Osteoblast (primary cell): ENCODE results near the gene GABRB1. TPM values are rescaled to one million over a fixed set of nuclear protein-coding genes. Genes with fewer than 3 reads are reported as not detected.

Experiments used
- DNase-seq: peaks from one replicate; pipeline ENCODE4 v3.0.0; 2011; ENCODE audit warnings: low spot score, mixed read lengths; ENCODE audit not compliant: insufficient read length; ENCODE audit errors: missing footprints
- H2AFZ ChIP-seq: 2 replicates; pipeline ENCODE4 v1.6.0; 2011; ENCODE audit warnings: mild to moderate bottlenecking, low read length
- H3K27ac ChIP-seq: 2 replicates; pipeline ENCODE4 v1.5.1; 2011; ENCODE audit warnings: mild to moderate bottlenecking, low read depth, low read length, moderate library complexity
- H3K27me3 ChIP-seq: 2 replicates; pipeline ENCODE4 v1.6.0; 2012; ENCODE audit warnings: mild to moderate bottlenecking, control low read depth, inconsistent platforms, low read length, moderate library complexity; ENCODE audit not compliant: insufficient read depth
- H3K36me3 ChIP-seq: 2 replicates; pipeline ENCODE4 v1.5.1; 2011; ENCODE audit warnings: mild to moderate bottlenecking, low read length, control low read depth, moderate library complexity; ENCODE audit not compliant: insufficient read depth
- H3K4me1 ChIP-seq: 2 replicates; pipeline ENCODE4 v1.5.1; 2011; ENCODE audit warnings: mild to moderate bottlenecking, low read length, control low read depth, moderate library complexity; ENCODE audit not compliant: insufficient read depth
- H3K4me2 ChIP-seq: 2 replicates; pipeline ENCODE4 v1.6.0; 2011; ENCODE audit warnings: mild to moderate bottlenecking, low read length; ENCODE audit not compliant: insufficient read depth
- H3K4me3 ChIP-seq: fragments of 200-600 bp; sonication (generic); 3 replicates; pipeline ENCODE4 v1.5.1; 2012; ENCODE audit warnings: mild to moderate bottlenecking, low read length, inconsistent platforms; ENCODE audit not compliant: insufficient read depth
- H3K79me2 ChIP-seq: 2 replicates; pipeline ENCODE4 v1.6.0; 2012; ENCODE audit warnings: mild to moderate bottlenecking, low read length, control low read depth, inconsistent platforms; ENCODE audit not compliant: insufficient read depth
- H3K9me3 ChIP-seq: 2 replicates; pipeline ENCODE4 v1.5.1; 2011; ENCODE audit warnings: low read depth, low read length, control low read depth
- H4K20me1 ChIP-seq: 2 replicates; pipeline ENCODE4 v1.6.0; 2012; ENCODE audit warnings: mild to moderate bottlenecking, low read length, control low read depth; ENCODE audit not compliant: insufficient read depth
- total RNA-seq: library from RNA; depleted of rRNA; stranded (reverse); fragments of >200 nt; gene quantifications from 2 replicates; pipeline ENCODE4 v1.2.3, GENCODE V29; 2012
- TF ChIP-seq, protein P1 (sequence below): IDR thresholded peaks from 2 replicates; pipeline ENCODE4 v1.5.1; 2011; ENCODE audit warnings: mild to moderate bottlenecking, low read depth, low read length, moderate library complexity; ENCODE audit errors: extremely low read depth

GABRB1 gene
- total RNA-seq, 1 donor, result not detected

DNA sequence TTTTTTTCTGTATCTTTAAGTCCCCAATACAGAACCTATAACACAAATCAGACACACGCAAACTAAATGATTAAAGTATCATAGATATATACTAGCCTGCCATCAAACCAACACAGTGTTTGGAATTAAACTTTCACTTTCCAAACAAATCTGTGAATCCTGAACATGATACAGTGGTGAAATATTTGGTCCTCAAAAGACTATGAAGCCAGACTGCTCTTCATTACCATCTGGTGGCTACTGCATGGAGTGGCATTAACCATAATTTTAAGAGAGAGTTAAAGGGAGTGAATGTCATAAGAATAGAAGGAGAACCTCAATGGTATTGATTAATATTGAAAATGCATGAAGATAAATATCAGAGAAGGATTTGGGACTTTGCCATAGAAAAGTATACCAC, 28.8 kb upstream of the GABRB1 start:
- H3K36me3 ChIP-seq, result no peaks in the 10 kb centered on the region
- no peak overlapping the region for H3K27ac ChIP-seq
- H3K4me3 ChIP-seq, result no peak overlapping the region
- no peaks in the 10 kb centered on the region for H3K79me2 ChIP-seq
- no peak overlapping the region for H3K4me2 ChIP-seq
- no peaks in the 10 kb centered on the region for H4K20me1 ChIP-seq
- no peaks in the 10 kb centered on the region for H3K9me3 ChIP-seq
- H3K27me3 ChIP-seq, result no peaks in the 10 kb centered on the region
- H3K4me1 ChIP-seq, result no peaks in the 10 kb centered on the region
- DNase-seq, result peak; percentile 79
- TF ChIP-seq, protein P1, sequence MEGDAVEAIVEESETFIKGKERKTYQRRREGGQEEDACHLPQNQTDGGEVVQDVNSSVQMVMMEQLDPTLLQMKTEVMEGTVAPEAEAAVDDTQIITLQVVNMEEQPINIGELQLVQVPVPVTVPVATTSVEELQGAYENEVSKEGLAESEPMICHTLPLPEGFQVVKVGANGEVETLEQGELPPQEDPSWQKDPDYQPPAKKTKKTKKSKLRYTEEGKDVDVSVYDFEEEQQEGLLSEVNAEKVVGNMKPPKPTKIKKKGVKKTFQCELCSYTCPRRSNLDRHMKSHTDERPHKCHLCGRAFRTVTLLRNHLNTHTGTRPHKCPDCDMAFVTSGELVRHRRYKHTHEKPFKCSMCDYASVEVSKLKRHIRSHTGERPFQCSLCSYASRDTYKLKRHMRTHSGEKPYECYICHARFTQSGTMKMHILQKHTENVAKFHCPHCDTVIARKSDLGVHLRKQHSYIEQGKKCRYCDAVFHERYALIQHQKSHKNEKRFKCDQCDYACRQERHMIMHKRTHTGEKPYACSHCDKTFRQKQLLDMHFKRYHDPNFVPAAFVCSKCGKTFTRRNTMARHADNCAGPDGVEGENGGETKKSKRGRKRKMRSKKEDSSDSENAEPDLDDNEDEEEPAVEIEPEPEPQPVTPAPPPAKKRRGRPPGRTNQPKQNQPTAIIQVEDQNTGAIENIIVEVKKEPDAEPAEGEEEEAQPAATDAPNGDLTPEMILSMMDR, result peak; percentile 64
- H2AFZ ChIP-seq, result no peak overlapping the region

DNA sequence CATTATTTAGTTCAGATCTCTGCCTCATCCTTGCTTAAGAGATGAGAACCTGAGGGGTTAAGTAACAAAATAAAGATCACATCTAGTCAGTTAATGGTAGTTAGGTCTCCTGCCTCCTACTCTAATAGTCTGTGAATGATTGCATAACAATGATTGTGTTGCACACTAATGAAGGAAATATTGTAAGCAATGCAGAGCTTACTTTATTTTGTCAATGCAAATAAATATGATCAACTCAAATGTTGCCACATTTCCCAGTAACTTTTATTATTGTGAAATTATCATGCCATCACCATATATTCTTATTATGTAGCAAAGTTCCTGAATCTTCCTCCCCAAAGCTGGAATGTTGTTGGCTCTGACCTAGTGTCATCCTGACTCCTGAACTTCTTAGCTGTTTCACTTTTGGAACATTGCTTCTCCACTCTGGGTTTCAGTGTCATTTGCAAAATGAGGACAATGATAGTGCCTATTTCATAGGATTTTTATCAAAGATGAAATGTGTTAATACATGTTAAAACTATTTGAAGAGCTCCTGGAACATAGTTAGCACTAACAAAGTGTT, 20.9 kb upstream of the GABRB1 start:
- Histone ChIP-seq H2AFZ (peak overlapping the region; percentile 75), H3K27me3 (no peaks in the 10 kb centered on the region), H3K79me2 (no peaks in the 10 kb centered on the region), H3K9me3 (no peaks in the 10 kb centered on the region), H3K4me1 (no peaks in the 10 kb centered on the region), H3K27ac (no peak overlapping the region), H3K36me3 (no peaks in the 10 kb centered on the region), H3K4me3 (no peak overlapping the region), H3K4me2 (peak overlapping the region; percentile 2), H4K20me1 (no peaks in the 10 kb centered on the region)
- no peak for DNase-seq
- TF ChIP-seq, protein P1, result no peak

DNA sequence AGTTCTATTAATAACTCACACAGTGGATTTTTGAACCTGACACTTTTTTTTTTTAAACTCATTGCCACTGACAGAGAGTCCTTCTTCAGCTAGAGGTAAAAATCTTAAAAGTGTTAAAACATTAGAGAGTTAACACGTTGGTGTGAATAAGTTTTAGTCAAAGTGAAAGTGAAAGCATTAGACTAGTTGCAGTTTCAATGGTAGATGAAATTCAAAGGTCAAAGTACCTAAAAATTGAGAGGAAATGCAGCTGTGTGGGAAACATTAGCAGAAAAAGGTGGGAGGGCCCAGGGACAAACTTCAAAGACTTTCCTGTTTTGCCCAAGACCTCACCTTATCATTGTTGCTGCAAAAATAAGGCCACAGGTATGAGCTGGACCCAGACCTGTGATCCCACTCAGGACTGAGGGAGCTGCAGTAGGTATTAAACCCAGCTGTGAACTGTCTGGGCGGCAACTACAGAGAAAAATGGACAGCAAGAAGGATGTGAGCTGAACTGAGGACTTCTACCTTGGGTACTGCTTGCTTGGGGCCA, 20.4 kb upstream of the GABRB1 start:
- no peaks in the 10 kb centered on the region for H3K79me2 ChIP-seq
- TF ChIP-seq, protein P1, result no peak

DNA sequence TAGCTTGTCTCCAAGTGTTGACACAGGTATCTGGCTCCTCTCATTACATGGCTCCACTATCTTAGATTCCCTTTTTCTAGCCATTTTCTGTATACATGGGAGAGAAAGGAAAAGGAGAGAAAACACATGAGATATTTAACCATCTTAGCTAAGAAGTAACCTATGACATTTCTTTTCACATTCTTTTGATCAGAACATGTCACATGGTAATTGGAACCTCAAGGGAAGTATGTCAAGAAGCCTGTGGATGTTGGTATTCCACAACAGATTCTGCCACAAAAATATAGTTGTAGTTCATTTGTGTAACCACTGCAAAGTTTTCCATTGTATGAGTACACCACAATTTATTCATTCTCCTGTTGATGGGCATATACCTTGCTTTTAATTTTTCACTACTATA, 18.7 kb upstream of the GABRB1 start:
- no peak overlapping the region for H3K4me3 ChIP-seq
- H3K27ac ChIP-seq, result no peak overlapping the region
- H3K4me1 ChIP-seq, result peaks cover 8% of the 10 kb centered on the region
- H3K4me2 ChIP-seq, result no peak overlapping the region
- H2AFZ ChIP-seq, result no peak overlapping the region
- no peaks in the 10 kb centered on the region for H3K9me3 ChIP-seq
- no peaks in the 10 kb centered on the region for H3K27me3 ChIP-seq
- no peaks in the 10 kb centered on the region for H4K20me1 ChIP-seq
- no peak for DNase-seq
- H3K79me2 ChIP-seq, result no peaks in the 10 kb centered on the region
- TF ChIP-seq, protein P1, result no peak
- H3K36me3 ChIP-seq, result no peaks in the 10 kb centered on the region

More for the DNA sequence above, 20.4 kb upstream of the GABRB1 start:
- H3K36me3 ChIP-seq, result no peaks in the 10 kb centered on the region
- no peaks in the 10 kb centered on the region for H3K27me3 ChIP-seq
- H3K4me3 ChIP-seq, result no peak overlapping the region
- no peaks in the 10 kb centered on the region for H3K4me1 ChIP-seq
- H4K20me1 ChIP-seq, result no peaks in the 10 kb centered on the region
- no peaks in the 10 kb centered on the region for H3K9me3 ChIP-seq
- peak overlapping the region; percentile 75 for H2AFZ ChIP-seq
- no peak for DNase-seq
- peak overlapping the region; percentile 2 for H3K4me2 ChIP-seq
- no peak overlapping the region for H3K27ac ChIP-seq
